Activated gamma-delta T cell treated with Interleukin-2 at 50 U/mL for 16 hours (primary cell): ENCODE results near the gene CAV3.
A peak's percentile ranks its signal among the peaks of the same experiment; 100 is the strongest.

ENCODE experiments used
- DNase-seq: peaks from one replicate; pipeline ENCODE4 v3.0.0-alpha.2; 2020

Gene CAV3

DNA sequence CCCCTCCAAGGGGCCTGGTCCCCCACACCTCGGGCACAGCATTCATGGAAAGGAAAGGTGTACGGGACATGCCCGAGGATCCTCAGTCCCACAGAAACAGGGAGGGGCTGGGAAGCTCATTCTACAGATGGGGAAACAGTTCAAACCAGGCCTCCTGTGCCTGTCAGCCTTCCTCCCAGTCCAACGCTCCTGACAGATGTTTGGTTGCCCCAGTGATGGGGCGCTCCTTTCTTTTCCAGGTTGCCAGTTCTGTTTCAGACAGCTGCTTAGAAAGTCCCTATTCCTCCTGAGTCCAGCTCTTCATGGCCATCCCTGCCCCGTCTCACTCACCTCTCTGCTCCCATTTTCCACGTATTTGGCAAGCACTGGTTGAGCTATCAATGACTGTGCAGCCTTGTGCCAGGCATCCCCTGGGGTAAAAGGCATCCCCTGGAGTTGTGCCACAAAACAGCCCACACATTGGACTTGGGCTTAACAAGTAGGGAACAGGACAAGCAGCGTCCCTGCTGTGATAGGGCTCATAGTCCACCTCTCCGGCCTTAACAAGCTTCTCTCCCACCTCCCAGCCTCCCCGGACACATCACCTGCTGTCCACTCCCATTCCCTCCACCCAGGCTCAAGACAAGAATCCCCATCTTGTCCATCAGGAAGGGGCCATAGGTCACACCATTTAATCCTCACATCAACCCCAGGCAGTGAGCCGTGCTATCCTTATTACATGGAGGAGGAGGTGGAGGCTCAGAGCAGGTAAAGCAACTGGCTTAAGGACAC is 29.2 kb downstream of the CAV3 start:
- no peak for DNase-seq

DNA sequence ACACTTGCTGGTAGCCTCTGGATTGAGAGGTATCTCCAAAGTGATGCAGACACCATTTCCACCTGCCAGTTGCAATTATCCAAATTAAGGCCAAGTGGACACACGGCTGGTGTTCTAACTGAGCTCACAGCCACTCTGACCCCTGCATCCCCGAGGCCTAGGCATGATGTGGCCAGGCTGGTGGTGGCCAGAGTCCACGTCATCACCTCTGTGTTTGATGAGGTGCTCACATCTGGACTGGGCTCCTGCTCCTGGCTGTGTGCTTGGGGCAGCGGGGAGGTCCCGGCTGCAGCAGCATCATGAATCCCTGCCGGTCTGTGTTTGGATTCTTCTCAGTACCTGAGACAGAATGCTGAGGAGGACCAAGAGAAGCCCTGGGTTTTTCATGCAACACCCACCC is 30.9 kb downstream of the CAV3 start:
- no peak for DNase-seq

- no peak for DNase-seq
These were observed 31.9 kb downstream of the CAV3 start for GRCh38 chr3:8765528-8765927.

DNA sequence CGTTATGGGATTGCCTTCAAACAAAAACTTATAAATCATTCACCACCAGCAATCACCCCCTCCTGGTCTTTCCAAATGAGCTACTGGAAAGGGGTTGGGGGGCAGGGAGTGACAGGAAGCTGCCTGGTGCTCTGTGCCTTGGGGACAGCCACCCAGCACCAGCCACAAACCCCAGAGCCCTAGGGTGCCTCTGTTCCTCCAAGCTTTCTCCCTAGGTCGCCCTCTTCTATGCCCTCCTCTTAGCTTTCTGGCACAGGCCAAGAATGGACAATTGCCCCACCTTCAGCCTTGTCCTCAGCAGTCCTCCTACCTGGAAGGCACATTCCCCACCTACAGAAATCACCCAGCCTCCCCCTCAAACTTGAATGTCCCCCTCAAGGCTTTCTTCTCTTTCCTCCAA is 32.5 kb downstream of the CAV3 start:
- DNase-seq = no peak

- DNase-seq = no peak
These were observed 33.7 kb downstream of the CAV3 start for GRCh38 chr3:8767256-8767666.

DNA sequence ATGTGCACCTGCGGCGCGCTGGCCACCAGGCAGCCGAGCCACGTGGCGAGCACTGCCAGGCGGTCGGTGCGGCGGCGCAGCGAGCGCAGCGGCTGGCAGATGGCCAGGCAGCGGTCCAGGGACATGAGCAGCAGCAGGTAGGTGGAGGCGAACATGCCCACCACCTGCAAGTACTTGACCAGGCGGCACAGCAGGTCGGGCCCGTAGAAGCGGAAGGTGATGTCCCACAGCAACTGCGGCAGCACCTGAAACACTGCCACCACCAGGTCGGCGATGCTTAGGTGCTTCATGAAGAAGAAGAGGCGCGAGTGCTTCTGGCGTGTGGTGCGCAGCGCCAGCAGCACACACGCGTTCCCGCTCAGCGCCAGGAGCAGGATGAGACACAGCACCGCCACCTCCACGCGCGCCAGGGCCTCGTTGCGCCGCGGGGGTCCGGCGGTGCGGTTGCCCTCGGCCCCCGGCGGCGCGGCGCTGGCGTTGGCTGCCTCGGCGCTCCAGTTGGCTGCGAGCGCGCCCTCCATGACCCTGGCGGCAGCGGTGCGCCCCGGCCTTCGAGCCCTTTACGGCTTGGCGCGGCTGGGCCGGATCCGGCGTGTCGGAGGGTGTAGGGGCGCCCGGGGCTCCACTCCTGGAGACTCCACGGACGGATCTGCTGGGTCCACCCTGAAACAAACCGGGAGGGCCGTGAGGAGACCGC is 34.2 kb downstream of the CAV3 start:
- DNase-seq = no peak

DNA sequence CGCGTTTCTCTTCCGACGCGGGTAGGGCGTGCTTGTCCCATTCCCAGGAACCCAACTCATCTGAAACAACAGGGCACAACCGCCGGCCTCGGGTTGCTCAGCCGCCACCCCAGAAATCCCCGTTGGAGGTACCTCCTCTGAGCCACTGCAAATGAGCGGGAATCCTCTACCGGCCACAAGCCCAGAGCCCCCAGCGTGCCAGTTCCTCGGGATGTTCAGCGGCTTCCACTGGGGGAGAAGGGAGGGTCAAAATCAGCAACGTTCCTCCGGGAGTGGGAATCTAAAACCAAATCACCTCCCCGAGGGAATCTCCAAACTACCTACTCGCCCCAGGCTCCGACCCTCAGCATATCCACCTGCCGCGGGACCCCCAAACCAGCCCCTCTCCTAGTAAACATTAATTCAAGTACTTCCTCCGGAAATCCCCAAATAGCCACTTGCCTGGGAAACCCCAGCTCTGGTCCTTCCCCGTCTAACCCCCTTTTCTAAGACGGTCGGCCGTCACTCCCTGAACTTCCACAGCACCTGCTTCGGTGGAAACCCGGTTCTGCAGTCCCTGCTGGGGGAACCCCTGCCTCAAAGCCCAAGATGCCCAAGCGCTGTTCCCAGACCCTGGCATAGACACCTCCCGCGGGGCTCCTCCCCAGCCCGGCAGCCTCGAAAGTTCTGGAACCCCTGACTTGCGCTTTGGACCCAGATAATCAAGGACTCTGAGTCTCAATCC is 34.9 kb downstream of the CAV3 start:
- no peak for DNase-seq

- peak; percentile 26 for DNase-seq
These were observed 35.7 kb downstream of the CAV3 start, which contains the start of gene OXTR for GRCh38 chr3:8769088-8769822. OXTR (minus strand) TSS chr3:8769613; CDS start chr3:8768187, 1,426 bp downstream.

DNA sequence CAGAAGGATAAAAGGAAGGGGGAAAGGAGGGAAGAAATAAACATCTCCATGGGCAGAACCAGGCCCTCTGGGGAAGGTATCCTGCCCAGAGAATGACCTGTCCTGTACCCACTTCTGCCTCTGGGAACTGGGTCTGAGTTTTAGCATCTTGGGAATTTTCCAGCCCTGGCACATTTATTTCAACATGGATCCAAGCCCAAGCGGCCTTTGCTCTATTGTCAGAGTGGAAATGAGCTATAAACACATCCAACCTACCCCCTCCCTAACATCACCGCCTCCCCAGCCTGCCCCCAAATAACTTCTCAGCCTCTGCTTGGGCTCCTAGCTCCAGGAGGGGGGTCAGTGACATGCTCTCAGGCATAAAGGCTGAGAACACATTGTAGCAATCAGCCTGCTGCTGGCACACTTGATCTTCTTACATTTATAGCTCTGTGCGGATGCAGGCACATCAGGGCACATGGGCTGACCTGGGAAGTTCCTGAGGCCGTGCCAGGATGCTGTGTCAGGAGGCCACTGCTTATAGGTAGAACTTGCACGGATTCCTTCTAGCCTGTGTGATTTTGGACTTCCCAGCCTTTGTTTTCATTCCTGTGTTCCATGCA is 40.4 kb downstream of the CAV3 start:
- no peak for DNase-seq

DNA sequence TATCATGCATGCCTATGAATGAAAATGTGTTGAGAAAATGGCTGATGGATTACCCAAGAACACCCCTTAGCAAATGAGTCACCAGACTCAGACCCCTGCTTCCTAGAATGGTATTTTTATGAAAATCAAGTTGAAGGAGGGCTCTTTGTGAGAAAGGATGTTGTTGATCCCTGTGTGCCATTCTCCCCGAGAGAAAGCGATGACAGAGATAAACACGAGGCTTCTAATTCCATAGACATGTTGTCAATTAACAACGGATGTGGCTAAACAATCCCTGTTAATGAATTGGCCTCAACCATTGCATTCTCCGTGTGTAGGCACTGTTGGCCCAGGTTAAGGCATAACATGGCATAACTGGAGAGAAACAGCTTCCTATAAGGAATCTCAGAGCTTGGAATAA is 41.6 kb downstream of the CAV3 start:
- no peak for DNase-seq

DNA sequence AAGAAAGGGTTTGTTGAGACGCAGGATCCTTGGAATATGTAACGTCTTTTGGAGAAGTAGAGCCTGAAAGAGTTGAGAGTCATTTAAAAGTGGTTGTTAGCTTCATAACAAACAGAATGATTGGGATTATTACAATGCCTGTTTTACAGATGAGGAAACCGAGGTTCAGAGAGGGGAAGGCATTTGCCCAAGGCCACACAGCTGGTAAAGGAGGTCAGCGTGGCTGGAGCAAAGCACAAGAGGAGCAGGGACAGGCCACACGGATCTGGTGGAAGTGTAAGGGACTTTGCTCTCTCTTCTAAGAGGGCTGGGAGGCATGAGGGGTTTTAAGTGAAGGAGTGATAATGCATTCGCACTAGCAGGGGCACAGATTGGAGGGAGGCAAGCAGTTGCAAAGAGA is 42.0 kb downstream of the CAV3 start:
- DNase-seq = no peak

DNA sequence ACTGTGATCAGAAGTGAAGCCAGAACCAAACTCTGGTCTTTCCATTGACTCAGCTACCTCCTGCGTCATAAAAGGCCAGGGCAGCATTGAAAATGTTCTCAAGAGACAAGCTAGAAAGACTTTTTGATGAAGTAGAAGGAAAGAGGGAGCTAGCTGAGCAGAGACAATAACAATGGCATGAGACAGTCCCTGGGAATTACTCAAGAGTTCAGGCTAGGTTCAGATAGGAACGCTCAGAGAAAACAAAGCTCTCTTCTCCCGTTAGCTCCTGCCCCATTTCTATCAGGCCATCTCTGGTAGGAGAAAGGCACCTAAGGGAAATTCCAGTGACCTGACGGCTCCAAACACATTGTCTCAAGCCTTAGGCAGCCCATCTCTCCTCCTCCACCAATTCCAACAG is 42.8 kb downstream of the CAV3 start:
- no peak for DNase-seq

GRCh38 chr3:8777201-8777977 is 43.8 kb downstream of the CAV3 start:
- DNase-seq = no peak

- no peak for DNase-seq
These were observed 44.3 kb downstream of the CAV3 start for GRCh38 chr3:8777978-8778267.

- DNase-seq = no peak
These were observed 44.9 kb downstream of the CAV3 start for GRCh38 chr3:8778475-8778874.

DNA sequence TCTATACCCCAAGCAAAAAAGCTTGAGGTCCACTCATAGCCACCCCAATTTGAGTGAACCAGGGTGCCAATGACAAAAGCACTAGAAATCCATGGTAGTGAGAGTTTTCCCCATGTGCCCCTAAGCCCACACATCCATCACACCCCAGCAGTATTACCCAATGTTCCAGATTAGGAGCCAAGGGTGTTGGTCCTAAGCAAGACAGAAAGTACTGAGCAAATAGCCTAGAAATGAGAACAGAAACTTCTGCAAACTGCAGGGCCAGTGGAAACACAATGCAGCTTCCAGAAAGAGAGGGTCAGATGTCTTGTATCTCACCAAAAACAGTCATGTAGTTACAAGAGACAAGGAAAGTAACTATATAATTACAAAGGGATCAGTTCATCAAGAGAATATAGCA is 46.7 kb downstream of the CAV3 start:
- no peak for DNase-seq

- DNase-seq = no peak
These were observed 51.3 kb downstream of the CAV3 start for GRCh38 chr3:8784676-8785435.

- DNase-seq = no peak
These were observed 56.9 kb downstream of the CAV3 start for GRCh38 chr3:8790529-8790928.

- no peak for DNase-seq
These were observed 59.6 kb downstream of the CAV3 start for GRCh38 chr3:8793242-8793641.

GRCh38 chr3:8794247-8794646 is 60.6 kb downstream of the CAV3 start:
- no peak for DNase-seq
